K562 (cell line): ENCODE data around the gene ATL1.

ENCODE experiments used
- CTCF ChIP-seq, 3 experiments: IDR thresholded peaks in 2 of 3; conservative IDR thresholded peaks in 1 of 3; 2 replicates each; pipeline ENCODE4 v1.5.1; 2011 to 2012; ENCODE audit warnings: low read length in 3 of 3, mild to moderate bottlenecking in 3 of 3, control low read depth in 2 of 3, improper control_type of control experiment in 1 of 3, inconsistent platforms in 1 of 3, low read depth in 1 of 3, mixed read lengths in 1 of 3, moderate library complexity in 1 of 3; ENCODE audit not compliant: insufficient read depth in 2 of 3
- E2F1 ChIP-seq: sonication (generic); formaldehyde crosslinking; IDR thresholded peaks from 2 replicates; pipeline ENCODE4 v1.8.1; 2023; ENCODE audit warnings: mild to moderate bottlenecking, missing genetic modification reagents, moderate library complexity
- EHMT2 ChIP-seq: fragments of 450-650 bp; IDR thresholded peaks from 2 replicates; pipeline ENCODE4 v1.6.1; 2018; ENCODE audit warnings: antibody characterized with exemption
- ETS1 ChIP-seq: conservative IDR thresholded peaks from 2 replicates; pipeline ENCODE4 v1.6.1; 2011; ENCODE audit warnings: low read depth, mild to moderate bottlenecking, low read length; ENCODE audit not compliant: control insufficient read depth
- FOXA1 ChIP-seq: fragments of 450-650 bp; IDR thresholded peaks from 2 replicates; pipeline ENCODE4 v1.6.1; 2016; ENCODE audit warnings: mild to moderate bottlenecking, borderline replicate concordance
- NFRKB ChIP-seq: fragments of 450-650 bp; IDR thresholded peaks from 2 replicates; pipeline ENCODE4 v1.6.1; 2016; ENCODE audit warnings: low read depth
- PHB2 ChIP-seq: fragments of 450-650 bp; IDR thresholded peaks from 2 replicates; pipeline ENCODE4 v1.6.1; 2017; ENCODE audit warnings: low read depth
- POLR2A ChIP-seq: fragments of 450-650 bp; conservative IDR thresholded peaks from 2 replicates; pipeline ENCODE4 v1.6.1; 2016
- XRCC3 ChIP-seq: fragments of 450-650 bp; IDR thresholded peaks from 2 replicates; pipeline ENCODE4 v1.6.1; 2017; ENCODE audit warnings: mild to moderate bottlenecking, moderate library complexity

GRCh38 chr14:50678163-50678562 lies 118.2 kb downstream of the ATL1 start:
- TF ChIP-seq NFRKB, result no peak
- TF ChIP-seq CTCF (IDR thresholded peaks at IDR 0.05 in 2 of 3, conservative IDR thresholded peaks at IDR 0.05 in 1 of 3; ENCODE audit: insufficient read depth in 2 of 3, low read depth in 1 of 3, low read length in 3 of 3), result no peak
- TF ChIP-seq XRCC3, result no peak
- no peak for TF ChIP-seq ETS1
- TF ChIP-seq EHMT2, result no peak
- TF ChIP-seq FOXA1, result no peak
- no peak for TF ChIP-seq E2F1
- no peak for TF ChIP-seq PHB2
- no peak for TF ChIP-seq POLR2A
